ENCODE data around the gene TAS2R10. TPM values are rescaled to one million over a fixed set of nuclear protein-coding genes. Genes with fewer than 3 reads are reported as not detected.

Gene TAS2R10
- total RNA-seq: not detected
- long read RNA-seq: 0 reads

GRCh38 chr12:10826258-10826657 lies at the start of gene TAS2R10:
TSS of gene TAS2R10 (minus strand) at chr12:10826358. CDS start at chr12:10826269, 89 bp downstream.
- Histone ChIP-seq H3K9me3 (no peaks in the 10 kb centered on the region), H3K27ac (no peak within 1 kb of the TSS), H3K4me3 (no peak within 1 kb of the TSS), H3K4me1 (no peaks in the 10 kb centered on the region), H3K36me3 (no peaks in the 10 kb centered on the region), H3K27me3 (no peaks in the 10 kb centered on the region)
- ATAC-seq: no peak
- no peak for DNase-seq
- TF ChIP-seq CTCF (IDR thresholded peaks at IDR 0.05): no peak
- intact Hi-C loops (cut with DNase I): no loop called here

GRCh38 chr12:10873378-10873777 lies 47.2 kb upstream of the TAS2R10 start:
- TF ChIP-seq CTCF (IDR thresholded peaks at IDR 0.05): no peak
- DNase-seq (no peak), ATAC-seq (no peak)
- H3K27ac ChIP-seq: no peak overlapping the region
- H3K36me3 ChIP-seq: no peaks in the 10 kb centered on the region
- H3K4me3 ChIP-seq: no peak overlapping the region
- no peaks in the 10 kb centered on the region for H3K27me3 ChIP-seq
- no peaks in the 10 kb centered on the region for H3K9me3 ChIP-seq
- H3K4me1 ChIP-seq: no peaks in the 10 kb centered on the region
- intact Hi-C loops (cut with DNase I): no loop called here

GRCh38 chr12:10867381-10867780 lies 41.2 kb upstream of the TAS2R10 start:
- H3K27me3 ChIP-seq: no peaks in the 10 kb centered on the region
- H3K36me3 ChIP-seq: no peaks in the 10 kb centered on the region
- no peak overlapping the region for H3K4me3 ChIP-seq
- TF ChIP-seq CTCF (IDR thresholded peaks at IDR 0.05): no peak
- H3K4me1 ChIP-seq: no peaks in the 10 kb centered on the region
- no peak overlapping the region for H3K27ac ChIP-seq
- peaks cover 10% of the 10 kb centered on the region for H3K9me3 ChIP-seq
- intact Hi-C loops (cut with DNase I): no loop called here
- DNase-seq (no peak), ATAC-seq (no peak)

GRCh38 chr12:10863512-10864218 lies 37.5 kb upstream of the TAS2R10 start:
- Histone ChIP-seq H3K4me3 (no peak overlapping the region), H3K9me3 (peaks cover 10% of the 10 kb centered on the region), H3K27me3 (no peaks in the 10 kb centered on the region), H3K4me1 (no peaks in the 10 kb centered on the region), H3K36me3 (no peaks in the 10 kb centered on the region), H3K27ac (no peak overlapping the region)
- DNase-seq (no peak), ATAC-seq (no peak)
- no peak for TF ChIP-seq CTCF (IDR thresholded peaks at IDR 0.05)
- intact Hi-C loops (cut with DNase I): no loop called here

GRCh38 chr12:10861366-10861765 lies 35.2 kb upstream of the TAS2R10 start:
- H3K36me3 ChIP-seq: no peaks in the 10 kb centered on the region
- ATAC-seq: no peak
- H3K4me3 ChIP-seq: no peak overlapping the region
- no peak for DNase-seq
- no peak for TF ChIP-seq CTCF (IDR thresholded peaks at IDR 0.05)
- H3K4me1 ChIP-seq: no peaks in the 10 kb centered on the region
- H3K9me3 ChIP-seq: peaks cover 10% of the 10 kb centered on the region
- H3K27me3 ChIP-seq: no peaks in the 10 kb centered on the region
- no peak overlapping the region for H3K27ac ChIP-seq
- intact Hi-C loops (cut with DNase I): no loop called here

- H3K36me3 ChIP-seq: no peaks in the 10 kb centered on the region
- intact Hi-C loops (cut with DNase I): no loop called here
- H3K27me3 ChIP-seq: no peaks in the 10 kb centered on the region
- H3K9me3 ChIP-seq: no peaks in the 10 kb centered on the region
- ATAC-seq (no peak), DNase-seq (no peak)
- no peak overlapping the region for H3K4me3 ChIP-seq
- no peak for TF ChIP-seq CTCF (IDR thresholded peaks at IDR 0.05)
- H3K27ac ChIP-seq: no peak overlapping the region
- no peaks in the 10 kb centered on the region for H3K4me1 ChIP-seq
Measured at GRCh38 chr12:10855807-10856206, 29.6 kb upstream of the TAS2R10 start.
